Small intestine (tissue), 7 donors: ENCODE results near the gene CCL28. TPM values are rescaled to one million over a fixed set of nuclear protein-coding genes. Genes with fewer than 3 reads are reported as not detected.
"Not testable (repeated sequence)": the region's sequence is repeated elsewhere in the genome, so short reads cannot be mapped to it uniquely, and the experiment has no call there.

Experiments used
- DNase-seq, 2 donors: peaks; one replicate each; pipeline versions ENCODE4 v3.0.0 to v3.0.0-alpha.2; 2013
- FAIRE-seq: peaks from 2 replicates; lab custom pipeline; 2012; peaks lifted over from hg19 to GRCh38; lab: Jason Lieb, UNC
- H3K27ac ChIP-seq, 3 donors: one replicate each; pipeline ENCODE4 v1.5.1; 2013; ENCODE audit warnings: low read length in 2 of 3, mild to moderate bottlenecking in 2 of 3, control low read depth in 1 of 3, inconsistent platforms in 1 of 3, low read depth in 1 of 3, moderate library complexity in 1 of 3
- H3K27me3 ChIP-seq, 3 donors: one replicate each; pipeline ENCODE4 v1.6.1; 2013; ENCODE audit warnings: low read length in 3 of 3, inconsistent platforms in 1 of 3; ENCODE audit not compliant: control insufficient read depth in 3 of 3, insufficient read depth in 3 of 3
- H3K36me3 ChIP-seq, 3 donors: one replicate each; pipeline ENCODE4 v1.6.1; 2013; ENCODE audit warnings: low read length in 3 of 3, inconsistent platforms in 1 of 3, low read depth in 1 of 3, mild to moderate bottlenecking in 1 of 3, moderate library complexity in 1 of 3; ENCODE audit not compliant: control insufficient read depth in 3 of 3, insufficient read depth in 2 of 3
- H3K4me1 ChIP-seq, 3 donors: one replicate each; pipeline ENCODE4 v1.6.1; 2013; ENCODE audit warnings: low read length in 2 of 3, inconsistent platforms in 1 of 3, low read depth in 1 of 3, mild to moderate bottlenecking in 1 of 3, moderate library complexity in 1 of 3; ENCODE audit not compliant: control insufficient read depth in 3 of 3, insufficient read depth in 2 of 3
- H3K4me3 ChIP-seq, 3 donors: one replicate each; pipeline ENCODE4 v1.5.1; 2013; ENCODE audit warnings: low read length in 3 of 3, control low read depth in 1 of 3, inconsistent platforms in 1 of 3, low read depth in 1 of 3, mild to moderate bottlenecking in 1 of 3, moderate library complexity in 1 of 3
- H3K9me3 ChIP-seq, 2 donors: one replicate each; pipeline ENCODE4 v1.6.1; 2013; ENCODE audit warnings: low read depth in 1 of 2, low read length in 1 of 2; ENCODE audit not compliant: control insufficient read depth in 2 of 2, insufficient read depth in 1 of 2
- WGBS, 3 donors: extraction: QIAGEN DNeasy Blood & Tissue Kit; methylation state at CpG; one replicate each; pipeline ENCODE4 v1.1.7; 2013; 5-methylcytosine and 5-hydroxymethylcytosine counted together
- polyA plus RNA-seq, 4 donors: library from polyadenylated mRNA; stranded (reverse) in 3 of 4; unstranded in 1 of 4; fragments of 200-250 nt in 3 of 4; fragments of 120-200 nt in 1 of 4; gene quantifications; one replicate each; pipeline versions ENCODE4 v1.2.1 to v1.2.3, GENCODE V29; 2013
- donor health status: healthy with polysubstance abuse.
- donor health status: control.
- donor health status: control.
- donor health status: Bipolar disorder and iron deficiency.
- donor health status: healthy.

The CCL28 gene
- polyA plus RNA-seq, 4 donors = 3.2 to 20.4 (median 7.7) TPM

GRCh38 chr5:43402524-43403066 is 9.6 kb downstream of the CCL28 start:
- not testable (repeated sequence) for H3K36me3 ChIP-seq, H3K9me3 ChIP-seq, DNase-seq, FAIRE-seq, H3K4me1 ChIP-seq, H3K27me3 ChIP-seq, H3K27ac ChIP-seq, H3K4me3 ChIP-seq
- 84 to 87% (median 87%) methylated on average over 16 of the region's 16 CpGs for WGBS, 3 donors

GRCh38 chr5:43401827-43402226 is 10.4 kb downstream of the CCL28 start:
- H3K27ac ChIP-seq = no peak overlapping the region
- peaks cover 0 to 3% of the 10 kb centered on the region in 2 donors for H3K9me3 ChIP-seq
- no peaks in the 10 kb centered on the region for H3K36me3 ChIP-seq
- peaks cover 0 to 2% (median 2%) of the 10 kb centered on the region in 3 donors for H3K27me3 ChIP-seq
- FAIRE-seq (no peak), DNase-seq (no peak)
- peaks cover 0 to 3% (median 0%) of the 10 kb centered on the region in 3 donors for H3K4me1 ChIP-seq
- no peak overlapping the region for H3K4me3 ChIP-seq
- 56 to 67% (median 57%) methylated on average over 1 of the region's 1 CpG for WGBS, 3 donors

- FAIRE-seq = no peak
Measured at GRCh38 chr5:43400082-43400481, 12.1 kb downstream of the CCL28 start.

GRCh38 chr5:43396762-43397304 is 15.4 kb downstream of the CCL28 start:
- Histone ChIP-seq H3K27me3 (peaks cover 0 to 7% (median 0%) of the 10 kb centered on the region in 3 donors), H3K4me3 (peak overlapping the region; percentile 24 to 58 (median 44)), H3K9me3 (peaks cover 0 to 2% of the 10 kb centered on the region in 2 donors), H3K4me1 (peaks cover 0 to 3% (median 0%) of the 10 kb centered on the region in 3 donors), H3K27ac (peak overlapping the region in 2 of 3 donors; percentile 50 to 82), H3K36me3 (no peaks in the 10 kb centered on the region)
- peak; percentile 62 to 84 for DNase-seq
- no peak for FAIRE-seq
- 3 to 10% (median 6%) methylated on average over 53 of the region's 53 CpGs for WGBS, 3 donors

More at GRCh38 chr5:43400082-43400481, 12.1 kb downstream of the CCL28 start:
- Histone ChIP-seq H3K27ac (no peak overlapping the region), H3K4me3 (no peak overlapping the region), H3K27me3 (peaks cover 0 to 7% (median 2%) of the 10 kb centered on the region in 3 donors), H3K9me3 (peaks cover 0 to 3% of the 10 kb centered on the region in 2 donors), H3K36me3 (no peaks in the 10 kb centered on the region), H3K4me1 (peaks cover 0 to 3% (median 0%) of the 10 kb centered on the region in 3 donors)
- no peak for DNase-seq
- 93 to 94% (median 94%) methylated on average over 3 of the region's 3 CpGs for WGBS, 3 donors

GRCh38 chr5:43390471-43390870 is 21.7 kb downstream of the CCL28 start:
- no peak for DNase-seq
- no peaks in the 10 kb centered on the region for H3K4me1 ChIP-seq
- no peaks in the 10 kb centered on the region for H3K27me3 ChIP-seq
- FAIRE-seq = no peak
- no peaks in the 10 kb centered on the region for H3K36me3 ChIP-seq
- no peak overlapping the region for H3K27ac ChIP-seq
- 78 to 88% (median 80%) methylated on average over 1 of the region's 1 CpG for WGBS, 3 donors
- H3K9me3 ChIP-seq = no peaks in the 10 kb centered on the region
- H3K4me3 ChIP-seq = no peak overlapping the region

GRCh38 chr5:43389679-43390329 is 22.4 kb downstream of the CCL28 start:
- Histone ChIP-seq H3K9me3 (no peaks in the 10 kb centered on the region), H3K4me1 (no peaks in the 10 kb centered on the region), H3K27me3 (no peaks in the 10 kb centered on the region), H3K27ac (no peak overlapping the region), H3K4me3 (no peak overlapping the region), H3K36me3 (no peaks in the 10 kb centered on the region)
- FAIRE-seq (no peak), DNase-seq (peak; percentile 81 to 87)
- 26 to 32% (median 28%) methylated on average over 4 of the region's 4 CpGs for WGBS, 3 donors

GRCh38 chr5:43386960-43387362 is 25.2 kb downstream of the CCL28 start:
- no peak overlapping the region for H3K27ac ChIP-seq
- H3K36me3 ChIP-seq = peaks cover 0 to 4% (median 0%) of the 10 kb centered on the region in 3 donors
- H3K4me1 ChIP-seq = no peaks in the 10 kb centered on the region
- DNase-seq = no peak
- no peak overlapping the region for H3K4me3 ChIP-seq
- no peaks in the 10 kb centered on the region for H3K9me3 ChIP-seq
- no peak for FAIRE-seq
- 69 to 82% (median 79%) methylated on average over 3 of the region's 3 CpGs for WGBS, 3 donors
- no peaks in the 10 kb centered on the region for H3K27me3 ChIP-seq

- peaks cover 0 to 4% (median 0%) of the 10 kb centered on the region in 3 donors for H3K4me1 ChIP-seq
- H3K36me3 ChIP-seq = peaks cover 2 to 4% (median 3%) of the 10 kb centered on the region in 3 donors
- 84 to 95% (median 86%) methylated on average over 1 of the region's 1 CpG for WGBS, 3 donors
- no peaks in the 10 kb centered on the region for H3K9me3 ChIP-seq
- no peaks in the 10 kb centered on the region for H3K27me3 ChIP-seq
- FAIRE-seq = no peak
- peak overlapping the region in 1 of 3 donors; percentile 74 for H3K27ac ChIP-seq
- no peak overlapping the region for H3K4me3 ChIP-seq
- peak in 1 of 2 donors; percentile 67 for DNase-seq
Measured at GRCh38 chr5:43376496-43377140, 35.6 kb downstream of the CCL28 start.
